NB4 (cell line): Measurements from ENCODE around the gene MRPL54.

Source experiments
- DNase-seq: peaks from one replicate; pipeline ENCODE4 v3.0.0; 2010; ENCODE audit warnings: low read depth
- H3K4me3 ChIP-seq: one replicate; pipeline ENCODE4 v1.5.1; 2011; ENCODE audit warnings: mild to moderate bottlenecking, low read depth, low read length, moderate library complexity
- CTCF ChIP-seq: IDR thresholded peaks from one replicate; pipeline ENCODE4 v1.5.1; 2012; ENCODE audit warnings: low read depth, low read length
- MAX ChIP-seq: IDR thresholded peaks from 2 replicates; pipeline ENCODE4 v1.6.1; 2011; ENCODE audit warnings: low read depth, low read length
- MYC ChIP-seq: IDR thresholded peaks from 2 replicates; pipeline ENCODE4 v1.6.1; 2011; ENCODE audit warnings: low read depth, low read length
- POLR2A ChIP-seq: IDR thresholded peaks from 2 replicates; pipeline ENCODE4 v1.6.1; 2011; ENCODE audit warnings: mild to moderate bottlenecking; ENCODE audit not compliant: insufficient read length; ENCODE audit errors: extremely low read depth

MRPL54 gene

GRCh38 chr19:3736106-3736724 lies 26.3 kb upstream of the MRPL54 start:
- H3K4me3 ChIP-seq, result no peak overlapping the region
- no peak for DNase-seq
- TF ChIP-seq MYC (no peak), CTCF (no peak), POLR2A (no peak), MAX (no peak)

GRCh38 chr19:3737487-3738205 lies 24.8 kb upstream of the MRPL54 start:
- TF ChIP-seq CTCF (no peak), MAX (no peak), MYC (no peak), POLR2A (no peak)
- H3K4me3 ChIP-seq, result no peak overlapping the region
- DNase-seq, result no peak

GRCh38 chr19:3738477-3739220 lies 23.8 kb upstream of the MRPL54 start:
- H3K4me3 ChIP-seq, result no peak overlapping the region
- no peak for DNase-seq
- TF ChIP-seq CTCF (no peak), MAX (no peak), MYC (no peak), POLR2A (no peak)

GRCh38 chr19:3740431-3740830 lies 22.1 kb upstream of the MRPL54 start:
- no peak for DNase-seq
- TF ChIP-seq MAX (no peak), POLR2A (no peak), CTCF (no peak), MYC (no peak)

GRCh38 chr19:3743486-3743885 lies 19.0 kb upstream of the MRPL54 start:
- DNase-seq, result peak; percentile 53
- TF ChIP-seq MAX, result no peak
- TF ChIP-seq POLR2A, result no peak
- no peak for TF ChIP-seq MYC
- no peak overlapping the region for H3K4me3 ChIP-seq

More at GRCh38 chr19:3740431-3740830, 22.1 kb upstream of the MRPL54 start:
- H3K4me3 ChIP-seq, result no peak overlapping the region
